ENCODE results near the gene SCAF1. TPM values are rescaled to one million over a fixed set of nuclear protein-coding genes. Genes with fewer than 3 reads are reported as not detected.

Gene SCAF1
- total RNA-seq, 2 donors from 2014 or later: 14.3 to 22.3 TPM

DNA sequence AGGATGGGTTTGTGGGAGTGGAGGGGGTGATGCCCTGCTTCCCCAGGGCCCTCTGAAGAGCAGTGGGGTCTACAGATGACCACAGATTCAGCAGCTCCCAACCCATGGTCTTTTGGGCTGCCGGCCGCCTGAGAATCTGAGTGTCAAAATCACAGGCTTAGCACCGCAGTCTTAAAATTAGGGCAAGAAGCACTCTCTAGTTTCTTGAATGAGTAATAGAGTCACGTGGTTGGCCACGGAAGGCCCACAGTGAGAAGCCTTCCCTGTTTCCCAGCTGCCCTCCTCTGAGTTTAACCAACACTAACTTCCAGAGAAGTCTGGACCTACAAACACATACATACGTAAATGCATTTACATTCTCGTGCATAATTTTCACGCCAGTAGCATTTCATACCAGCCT, 40.3 kb downstream of the SCAF1 start:
- Histone ChIP-seq H3K36me3 (peaks cover 56% of the 10 kb centered on the region), H3K4me3 (no peak overlapping the region), H3K9me3 (no peaks in the 10 kb centered on the region), H3K27ac (no peak overlapping the region), H3K27me3 (no peaks in the 10 kb centered on the region), H3K4me1 (peaks cover 0 to 69% of the 10 kb centered on the region in 2 donors)
- TF ChIP-seq, protein P1, sequence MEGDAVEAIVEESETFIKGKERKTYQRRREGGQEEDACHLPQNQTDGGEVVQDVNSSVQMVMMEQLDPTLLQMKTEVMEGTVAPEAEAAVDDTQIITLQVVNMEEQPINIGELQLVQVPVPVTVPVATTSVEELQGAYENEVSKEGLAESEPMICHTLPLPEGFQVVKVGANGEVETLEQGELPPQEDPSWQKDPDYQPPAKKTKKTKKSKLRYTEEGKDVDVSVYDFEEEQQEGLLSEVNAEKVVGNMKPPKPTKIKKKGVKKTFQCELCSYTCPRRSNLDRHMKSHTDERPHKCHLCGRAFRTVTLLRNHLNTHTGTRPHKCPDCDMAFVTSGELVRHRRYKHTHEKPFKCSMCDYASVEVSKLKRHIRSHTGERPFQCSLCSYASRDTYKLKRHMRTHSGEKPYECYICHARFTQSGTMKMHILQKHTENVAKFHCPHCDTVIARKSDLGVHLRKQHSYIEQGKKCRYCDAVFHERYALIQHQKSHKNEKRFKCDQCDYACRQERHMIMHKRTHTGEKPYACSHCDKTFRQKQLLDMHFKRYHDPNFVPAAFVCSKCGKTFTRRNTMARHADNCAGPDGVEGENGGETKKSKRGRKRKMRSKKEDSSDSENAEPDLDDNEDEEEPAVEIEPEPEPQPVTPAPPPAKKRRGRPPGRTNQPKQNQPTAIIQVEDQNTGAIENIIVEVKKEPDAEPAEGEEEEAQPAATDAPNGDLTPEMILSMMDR (IDR thresholded peaks at IDR 0.05): no peak
- DNase-seq (ENCODE audit: low spot score): no peak

DNA sequence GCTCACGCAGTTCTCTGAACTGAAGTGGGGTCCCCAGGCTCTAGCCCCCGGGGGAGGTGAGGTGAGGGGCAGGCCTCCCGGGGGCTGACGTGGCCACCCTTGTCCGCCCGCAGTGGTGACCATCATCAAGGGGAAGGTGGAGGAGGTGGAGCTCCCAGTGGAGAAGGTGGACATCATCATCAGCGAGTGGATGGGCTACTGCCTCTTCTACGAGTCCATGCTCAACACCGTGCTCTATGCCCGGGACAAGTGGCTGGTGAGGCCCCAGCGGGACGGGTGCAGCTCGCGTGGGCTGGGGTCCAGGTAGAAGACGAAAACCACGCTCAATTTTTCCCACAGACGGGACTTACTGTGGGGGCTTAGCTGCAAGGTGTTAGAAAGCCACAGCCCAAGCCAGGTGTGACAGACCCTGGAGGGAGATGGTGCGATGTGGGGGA, 41.8 kb downstream of the SCAF1 start:
- peaks cover 0 to 66% of the 10 kb centered on the region in 2 donors for H3K4me1 ChIP-seq
- no peaks in the 10 kb centered on the region for H3K9me3 ChIP-seq
- no peak overlapping the region for H3K27ac ChIP-seq
- peaks cover 61% of the 10 kb centered on the region for H3K36me3 ChIP-seq
- no peak overlapping the region for H3K4me3 ChIP-seq
- TF ChIP-seq, protein P1 (IDR thresholded peaks at IDR 0.05): no peak
- DNase-seq (ENCODE audit: low spot score): no peak
- H3K27me3 ChIP-seq: no peaks in the 10 kb centered on the region

DNA sequence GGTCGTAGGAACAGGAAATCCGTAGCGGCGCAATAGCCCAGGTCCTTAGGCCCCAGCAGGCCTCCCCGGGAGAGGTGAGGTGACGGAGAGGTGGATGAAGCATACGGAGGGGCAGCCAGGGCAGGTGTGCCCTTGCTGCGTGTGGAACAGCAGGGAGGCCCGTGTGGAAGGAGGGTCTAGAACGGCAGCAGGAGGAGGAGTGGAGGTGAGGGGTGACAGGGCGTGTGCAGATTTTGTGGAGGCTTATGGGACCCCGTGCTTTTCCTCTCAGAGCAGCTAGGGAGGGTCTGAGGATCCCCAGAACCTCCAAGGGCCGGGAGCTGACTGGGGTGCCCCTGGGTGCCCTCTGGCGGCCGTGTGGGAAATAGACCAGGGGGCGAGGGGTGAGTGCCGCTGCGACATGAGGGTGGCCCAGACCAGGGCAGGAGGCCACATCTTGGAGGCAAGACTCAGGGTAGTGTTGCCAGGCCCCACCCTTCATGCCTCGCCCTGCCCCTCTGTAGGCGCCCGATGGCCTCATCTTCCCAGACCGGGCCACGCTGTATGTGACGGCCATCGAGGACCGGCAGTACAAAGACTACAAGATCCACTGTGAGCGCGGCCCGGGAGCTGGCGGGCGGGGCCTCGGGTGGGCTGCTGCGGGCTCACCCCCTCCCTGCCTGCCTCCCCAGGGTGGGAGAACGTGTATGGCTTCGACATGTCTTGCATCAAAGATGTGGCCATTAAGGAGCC, 42.4 kb downstream of the SCAF1 start:
- TF ChIP-seq, protein P1 (IDR thresholded peaks at IDR 0.05): peak; percentile 7 to 43
- Histone ChIP-seq H3K36me3 (peaks cover 61% of the 10 kb centered on the region), H3K27me3 (no peaks in the 10 kb centered on the region), H3K27ac (peak overlapping the region; percentile 33 to 43), H3K4me3 (no peak overlapping the region), H3K4me1 (peaks cover 0 to 66% of the 10 kb centered on the region in 2 donors), H3K9me3 (no peaks in the 10 kb centered on the region)
- no peak for DNase-seq (ENCODE audit: low spot score)

DNA sequence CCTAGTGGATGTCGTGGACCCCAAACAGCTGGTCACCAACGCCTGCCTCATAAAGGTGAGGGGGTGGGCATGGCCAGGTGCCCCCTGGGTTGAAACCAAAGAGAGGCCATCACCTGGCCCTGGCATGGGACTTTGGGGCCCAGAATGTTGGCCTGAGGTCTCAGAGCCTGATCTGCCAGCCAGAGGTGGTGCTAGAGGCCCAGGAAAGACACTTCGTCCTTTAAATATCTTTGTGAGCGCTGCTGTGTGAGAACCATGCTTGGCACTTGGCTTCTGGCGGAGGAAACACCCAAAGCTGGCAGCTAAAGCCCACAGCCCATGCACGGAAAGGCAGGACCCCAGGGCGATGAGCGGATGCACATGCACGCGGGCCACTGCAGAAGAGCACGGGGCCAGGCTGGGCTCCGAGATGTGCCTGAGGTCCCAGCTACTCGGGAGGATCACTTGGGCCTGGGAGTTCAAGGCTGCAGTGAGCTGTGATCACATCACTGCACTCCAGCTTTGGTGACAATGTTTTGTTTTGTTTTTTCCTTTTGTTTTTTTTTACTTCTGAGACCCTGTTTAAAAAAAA, 43.1 kb downstream of the SCAF1 start:
- H3K4me1 ChIP-seq: peaks cover 0 to 66% of the 10 kb centered on the region in 2 donors
- TF ChIP-seq, protein P1 (IDR thresholded peaks at IDR 0.05): peak in 1 of 2 donors; percentile 4
- DNase-seq (ENCODE audit: low spot score): no peak
- no peaks in the 10 kb centered on the region for H3K27me3 ChIP-seq
- H3K27ac ChIP-seq: peak overlapping the region; percentile 33 to 43
- H3K36me3 ChIP-seq: peaks cover 61% of the 10 kb centered on the region
- H3K4me3 ChIP-seq: no peak overlapping the region
- no peaks in the 10 kb centered on the region for H3K9me3 ChIP-seq

DNA sequence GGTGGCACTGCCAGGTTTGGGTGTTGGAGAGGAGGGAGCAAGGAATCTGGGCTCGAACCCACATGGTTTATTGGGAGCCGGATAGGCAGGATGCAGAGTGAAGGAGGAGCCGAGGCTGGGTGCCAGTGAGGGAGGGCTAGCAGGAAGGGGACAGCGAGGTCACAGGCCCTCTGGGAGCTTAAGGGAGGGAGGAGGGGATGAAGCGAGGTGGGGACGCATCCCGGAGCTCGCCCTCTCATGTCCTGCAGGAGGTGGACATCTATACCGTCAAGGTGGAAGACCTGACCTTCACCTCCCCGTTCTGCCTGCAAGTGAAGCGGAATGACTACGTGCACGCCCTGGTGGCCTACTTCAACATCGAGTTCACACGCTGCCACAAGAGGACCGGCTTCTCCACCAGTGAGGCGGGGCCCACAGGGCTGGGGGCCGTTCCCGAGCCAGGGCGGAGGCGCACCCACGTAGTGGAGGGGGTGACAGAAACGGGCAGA, 43.9 kb downstream of the SCAF1 start:
- DNase-seq (ENCODE audit: low spot score): no peak
- Histone ChIP-seq H3K4me1 (peaks cover 0 to 66% of the 10 kb centered on the region in 2 donors), H3K27ac (peak overlapping the region in 1 of 2 donors; percentile 0), H3K9me3 (no peaks in the 10 kb centered on the region), H3K36me3 (peaks cover 60% of the 10 kb centered on the region), H3K27me3 (no peaks in the 10 kb centered on the region), H3K4me3 (no peak overlapping the region)
- TF ChIP-seq, protein P1 (IDR thresholded peaks at IDR 0.05): no peak

All from right atrium auricular region (tissue), 2 donors.